GM12878 (cell line): ENCODE data around the gene FAM221B.

Source experiments
- CTCF ChIP-seq, 3 experiments: IDR thresholded peaks in 2 of 3; conservative IDR thresholded peaks in 1 of 3; 2 replicates each; pipeline ENCODE4 v1.5.1; 2011; ENCODE audit warnings: low read depth in 3 of 3, low read length in 3 of 3, mild to moderate bottlenecking in 3 of 3, control low read depth in 2 of 3, moderate library complexity in 2 of 3, inconsistent platforms in 1 of 3, mixed read lengths in 1 of 3; ENCODE audit not compliant: control insufficient read depth in 2 of 3, insufficient read depth in 1 of 3; ENCODE audit errors: extremely low read depth in 1 of 3
- ELK1 ChIP-seq: IDR thresholded peaks from 2 replicates; pipeline ENCODE4 v1.6.1; 2012; ENCODE audit warnings: low read depth, low read length, improper control_type of control experiment
- FOXK2 ChIP-seq: fragments of 450-650 bp; IDR thresholded peaks from 2 replicates; pipeline ENCODE4 v1.6.1; 2017; ENCODE audit warnings: mild to moderate bottlenecking, moderate library complexity
- NFYB ChIP-seq: IDR thresholded peaks from 2 replicates; pipeline ENCODE4 v1.6.1; 2011; ENCODE audit warnings: low read depth, mild to moderate bottlenecking, low read length, improper control_type of control experiment, moderate library complexity; ENCODE audit not compliant: insufficient read depth
- NRF1 ChIP-seq: conservative IDR thresholded peaks from 2 replicates; pipeline ENCODE4 v1.6.1; 2011; ENCODE audit warnings: mild to moderate bottlenecking, low read depth, low read length, improper control_type of control experiment
- POLR2A ChIP-seq: IDR thresholded peaks from 2 replicates; pipeline ENCODE4 v1.6.1; 2011; ENCODE audit warnings: low read depth, mild to moderate bottlenecking, low read length
- POU2F2 ChIP-seq: IDR thresholded peaks from 3 replicates; pipeline ENCODE4 v1.6.1; 2011; ENCODE audit warnings: low read depth, mild to moderate bottlenecking, low read length, borderline replicate concordance
- SMARCA5 ChIP-seq: fragments of 450-650 bp; IDR thresholded peaks from 2 replicates; pipeline ENCODE4 v1.6.1; 2017; ENCODE audit warnings: mild to moderate bottlenecking
- ZBTB33 ChIP-seq: fragments of 450-650 bp; IDR thresholded peaks from 2 replicates; pipeline ENCODE4 v1.6.1; 2017; ENCODE audit warnings: mild to moderate bottlenecking

DNA sequence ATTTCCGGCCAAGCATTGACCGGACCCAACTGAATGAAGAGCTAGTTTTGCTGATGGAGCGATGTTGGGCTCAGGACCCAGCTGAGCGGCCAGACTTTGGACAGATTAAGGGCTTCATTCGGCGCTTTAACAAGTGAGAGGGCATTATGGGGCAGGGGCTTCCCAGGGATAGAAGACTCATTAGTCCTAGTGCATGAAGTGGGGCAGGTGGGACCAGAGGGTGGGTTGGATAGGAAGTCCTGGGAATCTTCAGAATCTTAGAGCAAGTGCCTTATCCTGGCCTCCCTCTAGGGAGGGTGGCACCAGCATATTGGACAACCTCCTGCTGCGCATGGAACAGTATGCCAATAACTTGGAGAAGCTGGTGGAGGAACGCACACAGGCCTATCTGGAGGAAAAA is 22.4 kb downstream of the FAM221B start:
- TF ChIP-seq NRF1 (no peak), ELK1 (no peak), ZBTB33 (no peak), POLR2A (no peak), CTCF (IDR thresholded peaks at IDR 0.05 in 2 of 3, conservative IDR thresholded peaks at IDR 0.05 in 1 of 3; ENCODE audit: control insufficient read depth in 2 of 3, extremely low read depth in 1 of 3, insufficient read depth in 1 of 3, low read depth in 3 of 3, low read length in 3 of 3) (no peak), SMARCA5 (no peak), FOXK2 (no peak), NFYB (no peak), POU2F2 (no peak)
